DND-41 (cell line): Measurements from ENCODE around the gene CDK8.

Experiments
- ATAC-seq: fragments of 200-7000 bp; cut with Tn5 transposase; 3 replicates; pipeline ENCODE4 v1.9.1; 2021; ENCODE audit warnings: low read depth; ENCODE audit not compliant: insufficient read depth
- DNase-seq: peaks from one replicate; pipeline ENCODE4 v3.0.0-alpha.2; 2020
- H2AFZ ChIP-seq: 2 replicates; pipeline ENCODE4 v1.6.0; 2012; ENCODE audit warnings: low read depth, low read length
- H3K27ac ChIP-seq: 2 replicates; pipeline ENCODE4 v1.5.1; 2012; ENCODE audit warnings: low read length, inconsistent platforms
- H3K27me3 ChIP-seq: fragments of 200-600 bp; sonication (generic); 2 replicates; pipeline ENCODE4 v1.6.0; 2012; ENCODE audit warnings: low read length, mild to moderate bottlenecking, inconsistent platforms; ENCODE audit not compliant: insufficient read depth, poor library complexity
- H3K36me3 ChIP-seq: 2 replicates; pipeline ENCODE4 v1.5.1; 2012; ENCODE audit warnings: low read length, inconsistent platforms; ENCODE audit not compliant: insufficient read depth
- H3K4me1 ChIP-seq: 2 replicates; pipeline ENCODE4 v1.5.1; 2012; ENCODE audit warnings: mild to moderate bottlenecking, low read length; ENCODE audit not compliant: insufficient read depth
- H3K4me2 ChIP-seq: 2 replicates; pipeline ENCODE4 v1.6.0; 2012; ENCODE audit warnings: mild to moderate bottlenecking, moderate library complexity, low read length, inconsistent platforms; ENCODE audit not compliant: insufficient read depth
- H3K4me3 ChIP-seq, 2 experiments: fragments of 200-600 bp in 1 of 2; shearing (Covaris generic) in 1 of 2; 2 replicates each; pipeline ENCODE4 v1.5.1; 2012 to 2016; ENCODE audit warnings: inconsistent platforms in 2 of 2, low read length in 2 of 2, mild to moderate bottlenecking in 2 of 2, low read depth in 1 of 2, moderate library complexity in 1 of 2
- H3K79me2 ChIP-seq: 2 replicates; pipeline ENCODE4 v1.6.0; 2012; ENCODE audit warnings: low read length, inconsistent platforms; ENCODE audit not compliant: insufficient read depth
- H3K9ac ChIP-seq: 2 replicates; pipeline ENCODE4 v1.6.0; 2012; ENCODE audit warnings: low read depth, mild to moderate bottlenecking, inconsistent platforms, low read length, moderate library complexity
- H3K9me3 ChIP-seq: 2 replicates; pipeline ENCODE4 v1.5.1; 2012; ENCODE audit warnings: low read length, moderate library complexity, mild to moderate bottlenecking, inconsistent platforms; ENCODE audit not compliant: insufficient read depth, severe bottlenecking
- H4K20me1 ChIP-seq: 2 replicates; pipeline ENCODE4 v1.6.0; 2012; ENCODE audit warnings: low read length; ENCODE audit not compliant: insufficient read depth
- CTCF ChIP-seq: IDR thresholded peaks from 2 replicates; pipeline ENCODE4 v1.5.1; 2012; ENCODE audit warnings: borderline replicate concordance, low read length, moderate library complexity, mild to moderate bottlenecking; ENCODE audit not compliant: poor library complexity, severe bottlenecking; ENCODE audit errors: extremely low read depth
- EZH2 ChIP-seq: IDR thresholded peaks from 3 replicates; pipeline ENCODE4 v1.6.1; 2012; ENCODE audit warnings: borderline replicate concordance, low read depth, mild to moderate bottlenecking, moderate library complexity, low read length, inconsistent platforms; ENCODE audit not compliant: severe bottlenecking

The CDK8 gene

DNA sequence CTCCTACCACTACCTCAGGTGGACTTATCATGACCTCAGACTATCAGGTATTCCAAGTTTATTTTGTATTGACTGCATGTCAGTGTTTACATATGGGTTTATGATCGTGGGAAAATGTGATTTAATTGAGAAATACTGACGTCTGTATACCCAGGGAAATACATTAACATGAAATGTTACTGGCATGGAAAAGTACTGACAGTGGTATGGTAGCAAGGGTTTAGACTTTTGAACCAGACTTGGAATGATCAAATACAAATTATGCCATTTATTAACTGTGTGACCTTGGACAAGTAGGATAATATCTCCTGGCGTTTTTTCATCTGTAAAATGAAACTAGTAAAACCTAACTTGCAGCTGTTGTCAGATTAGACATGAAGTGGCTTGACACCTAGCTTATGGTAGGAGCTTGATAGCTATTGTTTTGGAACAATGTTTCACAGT, 147.7 kb downstream of the CDK8 start:
- ATAC-seq (no peak), DNase-seq (no peak)
- no peak overlapping the region for H2AFZ ChIP-seq
- no peak overlapping the region for H3K4me3 ChIP-seq
- no peaks in the 10 kb centered on the region for H3K4me1 ChIP-seq
- no peaks in the 10 kb centered on the region for H4K20me1 ChIP-seq
- no peak overlapping the region for H3K9ac ChIP-seq
- no peak overlapping the region for H3K4me2 ChIP-seq
- H3K36me3 ChIP-seq: peaks cover 36% of the 10 kb centered on the region
- no peak overlapping the region for H3K27ac ChIP-seq
- H3K27me3 ChIP-seq: no peaks in the 10 kb centered on the region
- TF ChIP-seq EZH2 (no peak), CTCF (no peak)
- no peaks in the 10 kb centered on the region for H3K9me3 ChIP-seq
- no peaks in the 10 kb centered on the region for H3K79me2 ChIP-seq

DNA sequence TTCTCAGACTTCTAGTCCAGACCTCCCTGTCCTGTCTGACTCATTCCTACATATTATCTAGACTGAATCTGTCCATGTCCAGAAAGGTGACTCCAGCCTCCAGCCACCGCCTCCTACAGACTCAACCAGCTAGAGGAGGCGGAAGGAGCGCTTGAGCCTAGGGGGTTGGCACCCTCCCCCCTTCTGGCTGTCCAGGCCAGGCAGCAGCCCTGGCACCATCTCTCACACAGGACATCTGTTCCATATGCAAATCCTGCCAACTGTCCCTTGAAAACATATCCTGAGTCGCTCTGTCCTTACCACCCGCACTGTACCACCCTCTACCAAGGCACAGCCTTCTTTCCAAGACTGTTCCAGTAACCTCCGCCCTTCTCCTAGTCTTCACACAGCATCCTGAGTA, 152.9 kb downstream of the CDK8 start:
- Histone ChIP-seq H2AFZ (no peak overlapping the region), H3K9me3 (no peaks in the 10 kb centered on the region), H3K4me1 (no peaks in the 10 kb centered on the region), H3K27me3 (no peaks in the 10 kb centered on the region), H3K27ac (no peak overlapping the region), H3K9ac (no peak overlapping the region), H3K4me3 (no peak overlapping the region), H3K36me3 (peaks cover 20% of the 10 kb centered on the region), H4K20me1 (no peaks in the 10 kb centered on the region), H3K4me2 (no peak overlapping the region), H3K79me2 (no peaks in the 10 kb centered on the region)
- no peak for TF ChIP-seq CTCF
- TF ChIP-seq EZH2: no peak
- ATAC-seq: no peak
- no peak for DNase-seq

GRCh38 chr13:26411206-26411605, 157.3 kb downstream of the CDK8 start:
- no peak for TF ChIP-seq EZH2
- no peak for TF ChIP-seq CTCF
- Histone ChIP-seq H4K20me1 (no peaks in the 10 kb centered on the region), H3K79me2 (no peaks in the 10 kb centered on the region), H2AFZ (no peak overlapping the region), H3K36me3 (no peaks in the 10 kb centered on the region; the same call in 1 of the 2 replicates), H3K27ac (no peak overlapping the region), H3K4me1 (no peaks in the 10 kb centered on the region), H3K9ac (no peak overlapping the region), H3K27me3 (no peaks in the 10 kb centered on the region), H3K9me3 (no peaks in the 10 kb centered on the region), H3K4me3 (no peak overlapping the region), H3K4me2 (no peak overlapping the region)
- ATAC-seq: no peak
- DNase-seq: no peak

DNA sequence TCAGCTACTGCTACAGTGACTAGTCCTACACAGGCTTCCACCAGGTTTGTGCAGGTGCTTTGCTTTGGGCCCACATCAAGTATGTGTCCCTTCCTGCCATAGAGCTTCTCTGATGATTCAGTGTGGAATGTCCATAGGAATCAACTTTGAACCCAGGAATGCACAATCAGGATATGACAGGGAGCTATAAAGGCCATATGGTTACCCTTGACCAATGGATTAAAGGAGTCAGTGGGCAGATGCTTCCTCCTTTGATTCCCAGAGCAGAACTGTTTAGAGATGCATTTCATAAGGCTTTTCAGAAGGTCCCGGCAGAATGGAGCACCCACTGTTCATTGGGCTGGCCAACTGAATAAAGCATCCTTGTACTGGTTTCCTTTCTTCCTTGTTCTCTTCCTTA, 158.3 kb downstream of the CDK8 start:
- TF ChIP-seq EZH2: no peak
- TF ChIP-seq CTCF: no peak
- no peak for ATAC-seq

More for the DNA sequence above, 158.3 kb downstream of the CDK8 start:
- no peak overlapping the region for H3K4me2 ChIP-seq
- no peaks in the 10 kb centered on the region for H3K4me1 ChIP-seq
- H3K36me3 ChIP-seq: no peaks in the 10 kb centered on the region
- no peak overlapping the region for H3K9ac ChIP-seq
- H3K79me2 ChIP-seq: no peaks in the 10 kb centered on the region
- no peak overlapping the region for H3K27ac ChIP-seq
- no peaks in the 10 kb centered on the region for H3K9me3 ChIP-seq
- H4K20me1 ChIP-seq: no peaks in the 10 kb centered on the region
- DNase-seq: no peak
- H2AFZ ChIP-seq: no peak overlapping the region
- H3K27me3 ChIP-seq: no peaks in the 10 kb centered on the region
- H3K4me3 ChIP-seq: no peak overlapping the region
